ENCODE measurements around the gene RNF212B.

DNA sequence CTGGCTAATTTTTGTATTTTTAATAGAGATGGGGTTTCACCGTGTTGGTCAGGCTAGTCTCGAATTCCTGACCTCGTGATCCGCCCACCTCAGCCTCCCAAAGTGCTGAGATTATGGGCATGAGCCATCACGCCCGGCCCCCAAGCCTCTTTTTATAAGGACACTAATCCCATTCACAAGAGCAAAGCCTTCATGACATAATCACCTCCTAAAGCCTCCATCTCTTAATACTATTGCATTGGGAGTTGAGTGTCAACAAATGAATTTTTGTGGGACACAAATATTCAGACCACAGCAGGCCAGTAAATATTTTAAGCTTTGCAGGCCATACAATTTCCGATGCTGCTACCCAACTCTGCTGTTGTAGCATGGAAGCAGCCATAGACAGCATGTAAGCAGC is 10.9 kb downstream of the RNF212B start:
- TF ChIP-seq, protein P1, sequence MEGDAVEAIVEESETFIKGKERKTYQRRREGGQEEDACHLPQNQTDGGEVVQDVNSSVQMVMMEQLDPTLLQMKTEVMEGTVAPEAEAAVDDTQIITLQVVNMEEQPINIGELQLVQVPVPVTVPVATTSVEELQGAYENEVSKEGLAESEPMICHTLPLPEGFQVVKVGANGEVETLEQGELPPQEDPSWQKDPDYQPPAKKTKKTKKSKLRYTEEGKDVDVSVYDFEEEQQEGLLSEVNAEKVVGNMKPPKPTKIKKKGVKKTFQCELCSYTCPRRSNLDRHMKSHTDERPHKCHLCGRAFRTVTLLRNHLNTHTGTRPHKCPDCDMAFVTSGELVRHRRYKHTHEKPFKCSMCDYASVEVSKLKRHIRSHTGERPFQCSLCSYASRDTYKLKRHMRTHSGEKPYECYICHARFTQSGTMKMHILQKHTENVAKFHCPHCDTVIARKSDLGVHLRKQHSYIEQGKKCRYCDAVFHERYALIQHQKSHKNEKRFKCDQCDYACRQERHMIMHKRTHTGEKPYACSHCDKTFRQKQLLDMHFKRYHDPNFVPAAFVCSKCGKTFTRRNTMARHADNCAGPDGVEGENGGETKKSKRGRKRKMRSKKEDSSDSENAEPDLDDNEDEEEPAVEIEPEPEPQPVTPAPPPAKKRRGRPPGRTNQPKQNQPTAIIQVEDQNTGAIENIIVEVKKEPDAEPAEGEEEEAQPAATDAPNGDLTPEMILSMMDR (IDR thresholded peaks at IDR 0.05): no peak
- no peak for TF ChIP-seq POLR2A (IDR thresholded peaks at IDR 0.05)
- TF ChIP-seq POLR2AphosphoS5 (IDR thresholded peaks at IDR 0.05): no peak

All from transverse colon (tissue), 4 donors.